GM21390 (cell line): ENCODE data around the gene SGPL1.
A peak's percentile ranks its signal among the peaks of the same experiment; 100 is the strongest.
"Not testable (repeated sequence)": the region's sequence is repeated elsewhere in the genome, so short reads cannot be mapped to it uniquely, and the experiment has no call there.

Experiments
- ATAC-seq: cut with Tn5 transposase; IDR thresholded peaks from one replicate; pipeline ENCODE4 v1.9.1; 2021; ENCODE audit not compliant: unreplicated experiment

The SGPL1 gene, protein sequence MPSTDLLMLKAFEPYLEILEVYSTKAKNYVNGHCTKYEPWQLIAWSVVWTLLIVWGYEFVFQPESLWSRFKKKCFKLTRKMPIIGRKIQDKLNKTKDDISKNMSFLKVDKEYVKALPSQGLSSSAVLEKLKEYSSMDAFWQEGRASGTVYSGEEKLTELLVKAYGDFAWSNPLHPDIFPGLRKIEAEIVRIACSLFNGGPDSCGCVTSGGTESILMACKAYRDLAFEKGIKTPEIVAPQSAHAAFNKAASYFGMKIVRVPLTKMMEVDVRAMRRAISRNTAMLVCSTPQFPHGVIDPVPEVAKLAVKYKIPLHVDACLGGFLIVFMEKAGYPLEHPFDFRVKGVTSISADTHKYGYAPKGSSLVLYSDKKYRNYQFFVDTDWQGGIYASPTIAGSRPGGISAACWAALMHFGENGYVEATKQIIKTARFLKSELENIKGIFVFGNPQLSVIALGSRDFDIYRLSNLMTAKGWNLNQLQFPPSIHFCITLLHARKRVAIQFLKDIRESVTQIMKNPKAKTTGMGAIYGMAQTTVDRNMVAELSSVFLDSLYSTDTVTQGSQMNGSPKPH

DNA sequence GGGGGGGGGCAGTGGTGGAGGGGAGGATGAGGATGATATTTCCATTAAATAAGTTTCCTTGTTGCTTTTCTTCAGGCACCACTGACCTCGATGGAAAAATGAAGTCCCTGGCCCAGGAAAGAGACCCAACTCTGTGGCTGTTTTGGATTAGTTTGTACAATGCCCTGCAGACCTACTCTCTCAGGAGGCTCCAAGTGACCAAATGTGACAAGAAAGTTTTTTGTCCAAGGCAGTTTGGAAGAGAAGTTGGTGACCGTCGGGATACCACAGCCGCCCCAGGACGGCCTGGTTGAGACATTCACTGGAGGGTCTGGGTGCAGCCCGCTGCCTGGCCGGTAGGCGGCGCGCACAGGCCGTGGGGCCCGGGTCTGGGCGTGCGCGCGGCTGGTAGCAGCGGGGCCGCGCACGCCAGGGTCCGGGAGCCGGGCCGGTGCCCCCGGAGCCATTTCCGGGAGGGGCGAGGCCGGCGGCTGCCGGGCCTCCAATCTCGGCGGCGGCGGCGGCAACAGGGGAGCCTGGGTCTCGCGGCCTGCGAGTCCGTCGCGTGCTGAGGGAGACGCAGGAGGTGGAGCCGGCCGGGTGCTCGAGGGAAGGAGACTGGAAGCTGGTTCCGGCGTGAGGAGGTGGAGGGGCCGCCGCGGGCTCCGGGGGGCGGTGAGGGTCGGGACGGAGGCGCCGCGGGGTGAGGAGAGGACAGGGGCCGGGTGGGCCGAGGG lies at the start of gene SGPL1:
Gene SGPL1, plus strand, starts transcription at position 445 of the 716 bp plus-strand sequence. CDS start 906 bp downstream, outside the sequence.
- ATAC-seq = peak; percentile 86

DNA sequence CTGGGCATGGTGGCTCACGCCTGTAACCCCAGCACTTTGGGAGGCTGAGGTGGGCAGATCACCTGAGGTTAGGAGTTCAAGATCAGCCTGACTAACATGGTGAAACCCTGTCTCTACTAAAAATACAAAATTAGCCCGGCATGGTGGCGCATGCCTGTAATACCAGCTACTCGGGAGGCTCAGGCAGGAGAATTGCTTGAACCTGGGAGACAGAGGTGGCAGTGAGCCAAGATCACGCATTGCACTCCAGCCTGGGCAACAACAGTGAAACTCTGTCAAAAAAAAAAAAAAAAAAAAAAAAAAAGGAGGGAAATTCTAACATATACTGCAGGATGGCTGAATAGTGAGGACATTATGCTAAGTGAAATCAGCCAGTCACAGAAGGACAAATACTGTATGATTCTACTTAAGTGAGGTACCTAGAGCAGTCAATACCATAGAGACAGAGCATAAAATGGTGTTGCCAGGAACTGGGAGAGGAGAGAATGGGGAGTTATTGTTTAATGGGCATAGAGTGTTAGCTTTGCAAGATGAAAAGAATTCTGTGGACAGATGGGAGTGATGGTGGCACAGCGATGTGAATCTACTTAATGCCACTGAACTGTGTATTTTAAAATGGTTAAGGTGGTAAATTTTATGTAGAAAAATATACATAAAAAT lies 47.6 kb upstream of the SGPL1 start:
- ATAC-seq = not testable (repeated sequence)

DNA sequence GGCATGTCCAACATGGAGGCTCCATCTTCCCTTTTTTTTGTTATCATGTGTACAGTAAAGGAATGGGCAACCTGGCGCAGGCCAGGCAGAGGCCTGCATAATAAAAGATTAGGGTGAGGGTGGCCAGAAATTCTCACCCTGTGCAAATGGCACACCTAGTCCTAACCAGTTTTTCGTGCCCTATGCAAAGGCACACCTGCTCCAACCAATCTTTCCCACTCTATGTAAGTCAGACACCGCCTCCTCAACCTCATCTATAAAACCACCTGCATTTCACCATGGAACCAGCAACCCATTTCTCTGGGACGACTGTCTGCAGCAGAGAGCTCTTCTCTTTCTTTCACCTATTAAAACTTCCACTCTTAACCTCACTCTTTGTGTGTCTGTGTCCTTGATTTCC lies 46.6 kb upstream of the SGPL1 start:
- ATAC-seq = no peak

DNA sequence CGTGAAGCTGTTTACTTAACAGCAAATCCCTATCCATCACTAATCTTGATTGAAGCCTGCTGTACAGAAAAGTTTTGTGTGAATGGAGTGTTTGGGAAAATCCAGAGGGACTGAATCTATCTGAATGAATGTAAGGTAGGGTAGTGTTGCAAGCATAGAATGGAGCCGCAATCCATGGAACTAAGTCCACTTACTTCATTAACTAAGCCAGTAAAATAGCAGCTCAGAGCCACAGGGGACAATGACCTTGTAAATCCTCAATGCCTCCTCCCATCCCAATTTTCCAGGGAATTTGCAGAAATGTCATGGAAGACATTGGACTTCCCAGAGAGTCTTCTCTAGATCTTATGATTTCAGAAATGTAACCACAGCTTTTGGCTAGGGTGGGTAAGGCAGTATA lies 45.7 kb upstream of the SGPL1 start:
- ATAC-seq = no peak

DNA sequence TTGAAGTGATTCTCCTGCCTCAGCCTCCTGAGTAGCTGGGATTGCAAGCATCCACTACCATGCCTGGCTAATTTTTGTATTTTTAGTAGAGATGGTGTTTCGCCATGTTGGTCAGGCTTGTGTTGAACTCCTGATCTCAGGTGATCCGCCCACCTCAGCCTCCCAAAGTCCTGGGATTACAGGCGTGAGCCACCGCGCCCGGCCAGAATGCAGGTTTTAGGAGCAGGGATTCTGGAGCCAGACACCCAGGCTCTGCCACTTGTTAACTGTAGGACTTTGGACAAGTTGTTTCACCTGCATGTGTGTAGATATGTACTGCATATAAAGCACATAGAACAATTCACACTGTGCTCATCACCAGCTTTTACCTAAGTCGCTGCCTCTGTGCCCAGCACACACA lies 45.2 kb upstream of the SGPL1 start:
- ATAC-seq = not testable (repeated sequence)

DNA sequence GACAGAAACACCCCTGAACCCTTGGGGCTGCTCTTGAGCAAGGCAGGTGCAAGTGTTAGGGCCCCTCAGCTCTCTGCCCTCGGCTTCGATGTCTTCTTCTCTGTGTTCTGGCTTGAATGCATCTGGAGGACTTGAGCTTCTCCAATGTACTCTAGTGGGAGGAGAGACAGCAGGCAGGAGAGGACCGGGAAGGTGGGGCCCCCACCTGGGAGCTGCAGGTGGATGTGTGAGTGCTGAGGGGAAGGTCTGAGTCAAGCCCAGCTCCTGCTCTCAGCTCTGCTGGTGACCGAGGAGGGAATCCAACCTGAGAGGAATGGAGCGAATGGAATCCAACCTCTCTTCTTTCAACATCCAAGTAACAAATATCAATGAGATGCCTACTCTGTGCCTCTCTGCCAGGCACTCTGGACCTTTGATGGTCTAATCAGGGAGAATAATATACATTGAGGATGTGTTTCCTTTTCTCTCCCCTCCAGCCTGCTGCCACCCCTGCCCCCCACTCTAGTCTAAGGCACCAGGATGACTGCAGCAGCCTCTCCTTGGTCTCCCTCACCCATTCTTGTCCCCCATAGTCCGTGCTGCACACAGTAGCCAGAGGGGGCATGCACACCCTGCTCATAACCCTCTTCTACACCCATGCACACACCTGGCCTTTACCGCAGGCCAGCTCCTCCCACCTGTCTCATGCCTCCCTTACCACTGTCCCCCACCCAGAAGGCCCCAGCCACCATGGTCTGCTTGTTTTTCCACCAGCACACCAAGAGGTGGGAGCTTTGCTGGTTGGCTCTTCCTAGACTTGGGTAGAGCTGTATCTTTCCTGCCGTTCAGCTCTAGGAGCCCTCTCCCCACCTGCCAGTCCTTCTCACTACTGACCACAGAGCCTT lies 44.2 kb upstream of the SGPL1 start:
- ATAC-seq = no peak

DNA sequence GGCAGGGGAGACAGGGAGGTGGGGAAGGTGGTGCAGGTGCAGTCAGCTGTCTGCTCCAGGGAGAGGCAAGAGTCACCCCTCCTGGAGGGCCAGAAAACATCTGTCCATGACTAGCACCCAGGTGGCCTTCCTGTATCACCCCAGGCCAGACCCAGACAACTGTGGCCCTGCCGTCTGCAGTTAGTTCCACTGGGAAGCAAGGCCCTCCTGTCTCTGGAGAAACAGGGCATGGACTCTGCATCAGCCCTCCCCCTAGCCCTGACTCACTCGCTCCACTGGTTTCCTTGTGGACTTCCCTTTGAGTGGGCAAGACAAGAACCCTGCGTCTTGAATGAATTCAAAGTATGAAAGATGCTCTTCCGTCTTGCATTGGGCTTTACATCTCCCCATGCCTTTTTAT lies 43.1 kb upstream of the SGPL1 start:
- ATAC-seq = no peak

DNA sequence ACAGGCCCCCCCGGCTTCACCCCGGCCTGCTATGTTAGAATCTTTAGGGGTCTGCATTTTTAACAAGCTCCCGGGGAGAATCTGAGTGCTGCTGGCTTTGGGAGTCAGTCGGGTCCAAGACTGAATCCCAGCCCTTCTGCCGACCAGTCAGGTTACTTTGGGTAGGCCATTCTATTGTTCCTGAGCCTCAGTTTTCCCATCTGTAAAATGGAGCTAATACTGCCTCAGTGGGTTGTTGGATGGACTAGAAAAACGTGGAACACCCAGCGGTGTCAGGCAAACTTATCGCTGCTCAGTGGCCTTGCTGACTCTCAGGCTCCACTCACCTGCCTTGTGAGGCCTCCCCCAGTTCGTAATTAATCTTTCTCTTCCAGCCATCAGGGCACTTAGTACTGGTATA lies 42.3 kb upstream of the SGPL1 start:
- ATAC-seq = no peak

DNA sequence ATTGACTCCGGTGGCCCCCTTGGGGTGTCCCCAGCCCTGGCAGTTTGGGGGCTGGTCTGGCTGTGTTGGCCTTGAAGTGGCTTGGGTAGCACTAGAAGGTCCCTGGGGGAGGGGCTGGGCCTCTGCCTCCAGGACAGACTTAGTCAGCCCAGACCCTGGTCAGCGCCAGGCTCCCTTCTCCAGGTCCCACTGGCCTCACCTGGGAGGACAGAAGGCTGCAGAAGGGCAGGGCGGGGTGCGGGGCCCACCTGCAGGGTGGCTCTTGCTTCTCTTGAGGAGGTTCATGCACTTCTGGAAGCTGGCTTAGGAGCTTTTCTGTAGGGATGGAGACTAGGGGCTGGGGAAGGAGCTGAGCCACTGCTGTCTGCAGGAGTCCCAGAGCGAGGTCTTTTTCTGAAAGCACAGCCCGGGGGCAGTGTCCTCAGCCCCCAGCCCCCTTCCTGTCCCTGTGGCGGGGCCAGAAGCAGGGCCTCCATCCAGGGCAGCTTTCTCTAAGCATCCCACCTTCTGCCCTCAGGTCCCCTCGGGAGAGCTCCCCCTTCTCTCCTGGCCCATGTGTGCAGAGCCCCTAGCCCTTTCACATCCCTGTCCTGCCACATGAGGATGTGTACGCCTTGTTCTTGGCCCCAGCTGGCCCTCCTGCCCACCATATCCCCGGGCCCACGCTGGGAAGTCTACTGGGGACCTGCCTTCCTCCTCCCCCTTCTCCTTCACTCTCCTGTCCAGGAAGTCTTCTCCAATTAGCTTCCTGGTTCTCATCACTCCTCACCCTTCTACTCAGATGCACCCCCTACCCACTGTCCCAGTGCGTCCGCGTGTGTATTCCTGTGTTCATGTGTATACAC lies 41.6 kb upstream of the SGPL1 start:
- ATAC-seq = no peak

DNA sequence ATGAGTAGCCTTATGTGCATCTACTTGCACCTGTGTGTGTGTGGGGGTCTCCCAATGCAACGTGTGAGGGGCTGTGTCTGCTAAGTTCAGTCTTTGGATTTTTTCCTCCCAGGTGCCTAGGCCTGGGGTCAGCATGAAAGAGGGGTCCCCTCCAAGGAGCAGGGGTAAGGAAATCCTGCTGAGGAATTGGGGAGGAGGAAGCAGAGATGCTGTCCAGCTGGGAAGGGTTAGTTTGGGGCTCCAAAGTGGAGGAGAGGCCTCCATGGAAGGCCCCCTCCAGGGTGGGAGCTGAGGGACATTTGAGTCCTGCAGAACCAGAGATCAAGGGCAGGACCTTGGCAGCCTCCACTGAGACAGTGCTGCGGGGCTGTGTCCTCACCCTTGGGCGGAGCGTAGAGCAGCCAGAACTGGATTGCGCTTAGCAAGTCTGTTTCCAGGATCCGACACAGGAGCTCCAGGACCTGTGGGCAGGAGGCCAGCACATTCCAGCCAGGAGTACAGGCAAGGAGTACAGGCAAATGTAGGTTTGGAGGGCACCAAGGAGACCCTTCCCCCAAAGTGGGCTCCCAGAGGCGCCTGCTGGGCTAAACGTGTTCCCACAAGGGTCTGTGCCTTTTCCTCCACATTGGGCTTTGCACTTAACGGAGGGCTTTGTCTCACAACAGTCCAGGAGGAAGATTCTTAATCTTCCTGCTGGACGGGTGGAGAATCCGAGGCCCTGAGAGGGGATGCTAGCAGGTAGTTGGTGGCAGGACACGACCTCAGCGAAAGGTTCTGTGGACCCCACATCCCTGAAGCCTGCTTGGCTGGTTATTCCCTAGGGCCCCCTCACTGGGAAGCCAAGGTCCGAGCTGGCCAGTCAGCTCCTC lies 40.7 kb upstream of the SGPL1 start:
- ATAC-seq = no peak

DNA sequence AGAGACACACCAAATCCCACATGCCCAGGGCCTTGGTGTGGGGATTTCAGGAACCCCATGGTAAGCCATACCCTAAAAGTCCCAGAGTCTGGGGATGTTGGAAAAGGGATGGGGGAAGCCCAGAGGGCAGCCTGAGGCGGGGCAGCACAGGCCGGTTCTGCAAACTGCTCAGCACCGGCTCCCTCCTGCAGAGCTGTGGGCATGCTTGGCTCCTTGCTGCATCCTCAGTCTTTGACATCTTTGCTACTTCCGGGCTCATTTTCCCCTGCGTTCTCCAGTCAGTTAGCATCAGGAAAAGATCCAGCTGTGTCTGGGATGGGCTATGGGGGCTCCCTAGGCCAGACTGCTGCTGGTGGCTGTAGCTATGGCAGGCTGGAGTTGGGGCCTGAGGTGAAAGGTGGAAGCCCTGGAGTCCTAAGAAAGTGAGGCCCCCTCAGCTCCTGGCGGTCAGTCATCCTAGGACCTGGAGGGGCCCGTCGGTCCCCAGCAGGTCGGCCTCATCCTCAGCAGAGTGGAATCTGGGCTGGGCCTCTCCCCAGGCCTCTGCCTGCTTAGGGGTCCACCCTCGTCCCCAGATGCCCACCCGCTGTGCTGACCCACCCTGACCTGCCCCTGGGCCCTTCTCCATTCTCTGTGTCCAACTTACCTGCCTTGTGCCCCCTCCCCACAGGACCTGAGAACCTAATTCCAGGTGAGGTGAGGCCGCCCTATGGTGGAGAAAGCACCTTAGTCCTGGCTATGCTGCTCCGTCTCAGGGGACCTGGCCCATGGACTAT lies 39.9 kb upstream of the SGPL1 start:
- ATAC-seq = no peak

DNA sequence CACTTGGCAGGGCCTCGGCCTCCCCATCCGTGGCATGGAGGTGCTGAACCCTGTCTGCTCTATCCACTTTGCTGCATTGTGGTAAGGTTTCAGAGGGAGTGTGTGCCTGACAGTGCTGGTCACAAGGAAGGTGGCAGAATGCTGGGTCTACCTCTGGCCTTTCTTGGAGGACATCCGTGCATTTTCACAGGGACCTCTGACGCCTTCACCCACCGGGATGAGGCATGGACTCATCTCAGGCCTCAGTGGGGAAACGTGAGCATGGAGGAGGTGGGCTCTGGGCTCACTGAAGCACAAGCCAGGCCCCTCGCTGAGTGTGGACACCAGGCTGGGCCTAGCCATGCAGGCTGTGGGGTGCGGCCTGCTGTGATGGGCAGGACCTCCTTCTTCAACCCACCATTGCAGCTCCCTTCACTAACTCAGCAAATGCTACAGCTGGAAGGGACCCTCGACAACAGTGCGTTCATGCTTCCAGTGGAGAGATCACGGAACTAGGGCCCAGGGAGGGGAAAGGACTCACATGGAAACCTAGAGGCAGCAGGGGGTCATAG lies 39.2 kb upstream of the SGPL1 start:
- ATAC-seq = no peak

DNA sequence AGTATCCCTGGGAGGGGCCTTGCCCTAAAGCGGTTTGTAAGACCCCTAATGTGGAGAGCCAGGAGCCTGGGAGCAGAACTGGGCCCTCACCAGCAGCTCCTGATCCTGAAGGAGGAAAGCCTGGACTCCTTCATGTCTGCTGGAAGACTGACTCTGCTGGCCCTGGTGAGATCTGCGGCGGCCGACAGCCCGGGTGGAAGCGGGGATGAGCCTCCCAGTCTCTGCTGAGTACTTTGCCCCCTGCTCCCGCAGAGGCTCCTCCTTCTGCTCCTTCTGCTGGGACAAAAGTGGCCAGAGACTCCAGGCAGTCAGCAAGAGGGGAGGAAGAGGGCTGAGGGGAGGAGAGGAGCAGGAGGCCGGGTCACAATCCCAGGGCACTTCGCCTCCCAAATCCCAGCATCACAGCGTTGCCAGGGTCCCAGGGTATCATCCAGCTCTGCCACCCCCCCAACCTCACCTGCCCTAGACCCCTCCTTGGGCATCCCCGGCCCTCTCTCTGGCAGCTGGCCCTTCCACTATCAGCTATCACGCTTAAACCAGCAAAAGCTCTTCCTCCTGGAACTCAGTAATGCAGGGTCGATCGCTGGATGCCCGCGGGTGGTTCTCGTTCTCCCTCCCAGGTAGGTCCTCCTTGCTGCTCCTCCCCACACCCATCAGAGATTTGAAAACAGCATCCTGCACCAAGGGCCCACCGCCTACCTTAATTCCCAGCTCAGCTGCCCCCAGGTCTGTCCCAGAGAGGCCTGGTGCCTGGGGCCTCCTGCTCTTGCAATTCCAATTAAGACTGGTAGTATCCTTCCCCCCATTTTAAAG lies 38.5 kb upstream of the SGPL1 start:
- no peak for ATAC-seq

DNA sequence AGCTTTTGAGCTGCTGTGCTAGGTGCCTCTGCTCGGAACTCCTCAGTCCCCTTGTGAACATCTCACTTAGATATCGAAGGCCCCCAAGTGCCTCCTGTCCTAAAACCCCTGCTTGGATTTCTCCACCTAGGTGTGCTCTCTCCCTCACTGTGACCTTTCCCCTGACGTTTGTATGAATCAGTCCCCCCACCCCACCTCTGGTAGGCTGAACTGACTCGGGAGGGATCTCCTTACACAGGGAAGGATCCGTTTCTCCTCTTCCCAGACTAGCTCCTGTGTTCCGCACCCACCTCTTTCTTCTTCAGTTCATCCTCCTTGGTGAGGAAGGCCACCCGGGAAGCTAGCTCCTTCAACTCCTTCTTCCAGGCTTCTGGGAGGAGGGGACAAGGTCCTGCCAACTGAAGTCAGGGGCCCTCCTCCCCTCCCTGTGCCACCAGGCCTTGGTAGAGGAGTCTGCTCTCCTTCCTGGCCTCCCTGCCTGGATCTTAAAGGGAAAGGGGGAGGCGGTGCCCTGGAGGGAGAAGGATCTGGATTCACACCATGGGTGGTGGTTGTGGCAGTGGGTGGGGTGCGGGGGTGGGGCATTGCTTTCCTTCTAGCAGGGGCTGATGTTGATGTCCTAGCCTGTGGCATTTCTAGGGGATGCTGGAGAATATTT lies 37.4 kb upstream of the SGPL1 start:
- no peak for ATAC-seq

DNA sequence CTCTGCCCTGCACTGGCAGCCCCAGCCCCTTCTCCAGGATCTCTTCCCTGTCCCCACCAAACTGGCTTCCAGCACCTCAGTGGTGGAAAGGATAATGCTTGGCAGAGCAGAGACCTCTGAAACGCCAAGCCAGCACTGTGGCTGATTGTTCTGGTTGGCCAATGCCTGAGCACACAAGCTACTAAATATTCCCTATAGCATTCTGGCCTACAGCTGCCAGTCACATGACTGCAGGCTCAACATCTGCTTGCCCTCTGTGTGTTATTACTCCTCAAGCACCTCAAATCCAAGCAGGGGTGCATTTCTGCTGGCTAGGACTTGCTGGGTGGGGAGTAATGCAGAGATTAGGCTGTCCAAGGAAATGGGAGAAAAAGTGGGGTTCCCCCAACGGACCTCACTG lies 36.7 kb upstream of the SGPL1 start:
- no peak for ATAC-seq
